Measurements from ENCODE around the gene MCTP2. TPM values are rescaled to one million over a fixed set of nuclear protein-coding genes. Genes with fewer than 3 reads are reported as not detected.
A peak's percentile ranks its signal among the peaks of the same experiment; 100 is the strongest.

Gene MCTP2
- total RNA-seq, 1 donor from 2014 or later = 14.1 TPM

DNA sequence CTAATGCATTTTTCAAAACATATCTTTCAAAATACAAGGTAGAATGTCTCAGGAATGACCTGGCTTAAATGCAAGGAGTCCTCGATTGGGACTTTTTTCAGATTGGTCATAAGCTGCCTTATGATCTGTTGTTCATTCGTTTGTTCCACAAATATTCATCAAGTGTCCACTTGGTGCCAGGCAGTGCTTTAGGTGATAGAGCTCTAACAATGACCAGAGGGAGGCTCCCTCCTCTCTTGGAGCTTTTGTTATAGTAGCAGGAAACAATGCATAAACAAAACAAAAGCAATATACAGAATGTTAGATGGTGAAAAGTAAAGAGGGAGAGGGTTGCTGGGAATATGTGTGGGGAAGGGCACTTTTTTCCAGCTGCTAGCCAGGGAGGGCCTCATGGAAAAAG, 156.1 kb downstream of the MCTP2 start:
- peak; percentile 24 to 53 for DNase-seq (ENCODE audit: low read depth in 2 of 2)

DNA sequence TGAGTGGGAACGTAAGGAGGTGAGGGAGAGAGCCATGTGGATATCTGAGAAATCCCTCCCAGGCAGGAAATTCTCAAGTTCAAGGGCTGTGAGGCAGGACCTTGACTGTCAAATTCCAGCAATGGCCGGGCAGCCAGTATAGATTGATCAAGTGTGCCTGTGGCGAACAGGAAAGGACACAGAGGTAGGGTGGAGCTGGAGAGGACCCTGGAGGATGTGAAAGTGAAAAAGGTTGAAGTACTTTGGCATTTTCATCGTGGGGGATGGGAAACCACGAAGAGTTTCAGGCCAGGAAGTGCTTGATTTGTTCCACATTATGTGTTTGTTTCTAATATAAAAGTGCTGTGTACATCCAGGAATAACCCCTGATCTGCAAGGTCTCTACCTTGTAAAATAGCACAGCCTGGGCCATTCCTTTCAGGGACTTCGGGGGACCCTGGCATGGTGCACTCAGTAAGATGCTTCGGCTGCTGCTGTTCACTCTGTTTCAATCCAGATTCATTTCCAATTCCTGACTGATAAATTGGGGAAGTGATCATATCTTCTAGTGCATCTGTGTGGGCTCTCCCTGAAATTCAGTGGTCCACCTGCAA, 156.6 kb downstream of the MCTP2 start:
- DNase-seq (ENCODE audit: low read depth in 2 of 2) = peak in 1 of 2 donors; percentile 39

DNA sequence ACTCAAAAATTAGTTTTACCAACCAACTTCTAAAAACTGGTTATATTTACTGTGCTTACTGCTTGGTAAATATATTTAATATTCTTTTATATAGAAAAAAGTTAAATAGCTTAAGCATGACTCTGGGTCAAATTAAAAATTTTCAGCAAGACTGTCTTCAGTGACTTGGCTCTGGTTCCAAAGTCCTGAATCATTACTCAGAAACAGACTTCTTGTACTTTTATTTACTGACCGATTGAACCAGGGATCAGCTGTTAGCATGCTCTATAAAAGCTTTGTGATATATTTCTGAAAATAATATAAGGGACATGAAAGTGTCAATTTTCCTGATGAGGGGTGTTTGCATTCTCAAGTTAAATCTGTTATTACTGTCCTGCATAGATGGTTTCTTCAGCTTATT, 164.3 kb downstream of the MCTP2 start:
- DNase-seq (ENCODE audit: low read depth in 2 of 2) = peak in 1 of 2 donors; percentile 17

DNA sequence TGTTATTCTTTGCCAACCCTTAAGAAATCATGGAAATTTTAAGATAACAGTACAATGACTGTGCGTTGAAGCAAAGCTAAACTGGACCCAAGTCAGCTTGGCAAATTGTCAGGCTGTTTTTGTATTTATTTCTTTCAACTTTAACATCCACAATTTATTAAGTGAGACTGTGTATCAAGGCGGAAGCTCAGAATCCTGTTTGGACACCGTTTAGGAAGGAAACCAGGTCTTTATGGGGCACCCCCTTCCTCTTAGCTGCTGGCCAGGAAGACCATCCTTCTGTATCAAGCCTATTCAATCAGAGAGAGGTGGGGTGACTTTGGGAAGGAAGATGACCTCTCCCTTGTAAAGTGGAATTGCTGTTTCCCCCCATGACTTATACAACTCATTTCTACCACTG, 166.0 kb downstream of the MCTP2 start:
- DNase-seq (ENCODE audit: low read depth in 2 of 2) = peak; percentile 35 to 79

DNA sequence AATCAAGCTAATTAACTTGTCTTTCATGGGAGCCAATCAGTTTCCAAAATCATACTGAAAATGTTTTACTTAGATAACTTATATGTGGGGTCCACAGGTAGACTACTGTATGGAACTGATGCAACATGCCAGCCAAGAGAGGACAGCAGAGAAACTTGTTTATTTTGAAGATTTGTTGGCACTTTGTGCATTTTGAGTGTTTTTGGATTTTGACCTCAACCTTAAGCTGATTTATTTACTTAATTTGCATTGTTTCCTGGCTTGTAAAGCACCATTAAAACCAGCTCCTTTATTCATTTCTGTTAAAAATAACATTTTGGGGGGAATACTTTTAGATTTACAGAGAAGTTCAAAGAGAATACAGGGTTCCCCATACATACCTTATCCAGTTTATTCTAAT, 166.6 kb downstream of the MCTP2 start:
- DNase-seq (ENCODE audit: low read depth in 2 of 2) = no peak

DNA sequence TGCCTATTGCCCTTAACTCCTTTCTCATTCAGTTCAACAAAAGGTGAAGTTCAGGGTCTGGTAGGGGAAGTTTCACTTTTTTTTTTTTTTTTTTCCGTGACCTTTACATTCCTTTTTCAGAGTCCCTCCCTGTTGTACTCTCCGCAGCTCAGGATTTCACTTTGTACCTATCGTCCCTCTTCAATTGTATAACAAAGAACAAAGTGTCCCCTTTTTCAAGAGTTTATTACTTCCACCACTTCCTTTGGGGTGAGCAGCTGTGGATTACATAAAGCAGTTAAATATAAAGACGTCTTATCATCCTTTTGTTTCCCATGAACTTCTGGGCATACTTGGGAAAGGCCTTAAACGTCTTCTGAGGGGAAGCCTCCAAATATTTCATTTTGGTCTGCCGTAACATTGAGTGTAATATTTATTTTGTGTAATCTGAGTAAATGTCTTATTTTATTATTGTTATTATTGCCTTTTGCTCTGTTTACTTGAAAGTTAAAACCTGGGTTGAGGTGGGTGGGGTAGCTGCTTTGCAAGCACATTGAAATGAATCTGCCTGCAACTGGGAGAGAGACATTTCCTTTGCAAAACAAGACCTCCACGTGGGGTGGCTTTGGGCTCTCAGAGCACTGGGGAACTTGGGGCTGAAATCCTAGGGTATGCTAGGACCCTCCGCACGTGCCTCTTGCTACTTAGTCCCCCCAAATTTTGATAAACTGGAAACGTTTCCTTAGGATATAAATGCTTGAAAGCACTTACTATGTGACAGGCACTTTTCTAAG, 169.4 kb downstream of the MCTP2 start:
- peak; percentile 36 to 54 for DNase-seq (ENCODE audit: low read depth in 2 of 2)

DNA sequence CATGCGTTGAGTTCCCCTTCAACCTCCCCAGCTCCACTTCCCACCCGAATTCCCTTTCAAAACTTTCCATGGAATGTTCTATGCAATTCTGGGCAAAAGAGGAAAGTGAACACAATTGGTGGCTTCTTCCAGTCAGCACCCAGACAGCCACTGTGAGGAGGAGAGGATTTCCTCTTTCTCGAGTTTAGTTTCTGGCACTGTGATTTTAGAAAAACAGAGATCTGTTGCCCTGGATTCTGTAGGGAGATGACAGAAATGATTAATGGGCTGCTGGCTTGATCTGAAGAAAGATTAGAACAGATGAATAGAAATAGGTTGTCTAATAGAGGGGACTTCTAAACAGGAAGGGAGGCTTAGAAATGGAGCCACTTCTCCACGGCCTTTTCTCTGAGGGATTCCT, 172.0 kb downstream of the MCTP2 start:
- DNase-seq (ENCODE audit: low read depth in 2 of 2) = peak; percentile 78 to 91

DNA sequence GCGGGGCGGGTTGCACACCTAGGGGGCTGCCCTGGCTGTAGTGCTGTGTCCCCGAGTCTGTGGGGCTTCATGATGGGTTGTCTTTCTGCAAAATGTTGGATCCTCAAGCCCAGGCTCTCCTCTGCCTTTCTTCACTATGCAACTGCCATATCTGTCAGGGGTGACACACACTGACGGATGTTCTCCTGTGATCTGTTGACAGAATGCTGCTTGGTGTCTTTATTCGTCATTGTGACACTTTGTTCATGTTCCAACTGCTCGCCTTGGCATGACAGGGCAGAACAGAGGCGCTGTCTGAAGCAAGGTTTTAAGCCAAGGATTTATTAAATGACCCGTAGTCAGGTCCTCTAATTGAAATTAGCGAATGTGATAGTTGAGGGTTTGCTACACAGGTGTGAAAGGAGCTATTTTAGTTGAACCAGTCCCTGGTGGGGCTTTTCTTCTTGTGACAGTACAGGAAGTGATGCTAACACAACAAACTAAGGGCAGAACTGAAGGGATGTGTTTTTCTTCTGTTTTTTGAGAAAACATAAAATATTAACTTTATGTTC, 173.4 kb downstream of the MCTP2 start:
- DNase-seq (ENCODE audit: low read depth in 2 of 2) = no peak

DNA sequence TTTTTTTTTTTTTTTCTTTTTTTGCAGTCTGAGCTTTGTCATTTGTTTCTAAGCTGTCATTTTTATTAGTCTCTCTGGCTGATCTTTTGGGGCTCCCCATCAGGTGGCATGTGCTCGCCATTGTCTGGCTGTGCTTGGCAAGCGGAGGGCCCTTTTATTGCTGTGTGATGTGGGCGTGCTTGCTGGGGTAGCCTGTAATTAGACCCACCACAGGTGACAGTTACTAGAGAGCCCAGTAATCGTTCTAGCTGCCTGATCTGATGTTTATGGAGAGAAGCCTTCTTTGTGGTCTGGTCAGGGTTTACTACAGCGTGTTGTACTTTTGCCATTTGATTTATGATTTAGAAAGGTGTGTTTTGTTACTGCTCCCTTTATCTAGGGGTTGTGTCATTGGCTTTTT, 179.9 kb downstream of the MCTP2 start:
- DNase-seq (ENCODE audit: low read depth in 2 of 2) = no peak

DNA sequence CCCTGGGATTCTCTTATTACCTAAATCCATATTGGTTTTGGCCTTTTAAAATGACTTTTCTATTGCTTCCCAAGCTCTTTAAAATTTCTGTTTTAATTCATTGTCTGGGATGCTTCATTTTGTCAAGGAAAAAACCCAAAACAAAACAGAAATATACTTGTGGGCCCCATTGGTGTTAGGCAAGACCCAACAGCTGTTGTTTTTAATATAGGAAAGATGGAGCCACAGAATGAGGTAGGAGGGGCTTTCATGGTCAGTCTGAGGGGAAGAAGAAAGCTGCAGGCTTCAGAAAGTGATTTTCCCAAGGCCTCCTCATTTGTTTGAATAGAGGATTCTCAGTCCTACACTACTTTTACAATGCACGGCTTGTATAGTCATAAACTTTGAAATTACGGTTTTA, 180.5 kb downstream of the MCTP2 start:
- DNase-seq (ENCODE audit: low read depth in 2 of 2) = no peak

DNA sequence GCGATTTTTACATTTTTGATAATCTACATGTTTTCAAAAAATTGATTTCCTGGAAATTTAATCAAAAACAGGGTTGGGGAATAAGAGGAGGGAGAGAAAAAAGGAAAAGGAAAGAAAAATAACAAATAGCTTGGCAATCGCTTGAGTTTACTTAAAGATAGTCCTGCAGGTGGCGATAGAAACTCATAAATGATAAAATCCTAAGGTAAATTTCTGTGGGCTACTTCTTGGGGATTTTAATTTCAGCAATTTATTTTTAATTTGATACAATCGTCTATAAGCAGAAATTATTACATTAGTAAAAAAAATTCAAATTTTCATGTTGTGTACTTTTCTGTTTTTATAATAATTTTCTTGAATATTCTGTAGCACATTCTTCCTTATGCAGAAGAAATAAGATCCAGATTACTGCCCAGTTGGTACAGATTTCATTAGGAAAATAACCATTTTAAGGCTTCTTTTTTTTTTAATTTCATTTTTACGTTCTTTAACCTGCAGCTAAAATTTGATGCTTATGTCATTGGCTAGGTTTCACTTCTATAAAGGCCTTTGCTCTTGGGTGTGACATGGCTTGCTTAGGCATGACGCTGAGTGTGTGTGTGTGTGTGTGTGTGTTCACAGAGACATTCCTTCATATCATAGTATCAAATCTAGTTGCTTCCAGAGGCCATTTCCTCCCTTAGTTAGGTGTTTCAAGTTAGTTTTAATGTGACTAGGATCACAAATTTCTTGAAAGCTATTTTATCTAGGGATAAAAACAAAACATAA, 181.8 kb downstream of the MCTP2 start:
- peak; percentile 57 to 72 for DNase-seq (ENCODE audit: low read depth in 2 of 2)

DNA sequence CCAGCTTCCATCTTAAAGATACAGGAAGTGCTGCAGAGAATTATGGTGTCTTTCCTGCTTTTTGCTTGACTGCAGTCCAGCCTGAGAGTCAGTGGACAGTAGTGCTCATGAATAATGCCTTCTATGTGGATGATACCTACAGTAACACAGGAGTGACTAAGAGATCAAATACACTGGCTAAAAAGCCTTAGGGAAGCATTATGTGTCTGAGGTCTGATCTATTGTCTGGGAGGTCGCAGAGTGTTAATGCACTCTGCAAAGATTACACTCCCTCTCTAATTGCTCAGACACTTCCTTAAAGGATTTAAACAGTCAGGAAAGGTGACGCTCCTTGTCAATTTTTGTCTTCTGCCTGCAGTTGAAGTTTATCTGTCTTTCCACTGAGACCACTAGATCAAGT, 183.6 kb downstream of the MCTP2 start:
- DNase-seq (ENCODE audit: low read depth in 2 of 2) = no peak

DNA sequence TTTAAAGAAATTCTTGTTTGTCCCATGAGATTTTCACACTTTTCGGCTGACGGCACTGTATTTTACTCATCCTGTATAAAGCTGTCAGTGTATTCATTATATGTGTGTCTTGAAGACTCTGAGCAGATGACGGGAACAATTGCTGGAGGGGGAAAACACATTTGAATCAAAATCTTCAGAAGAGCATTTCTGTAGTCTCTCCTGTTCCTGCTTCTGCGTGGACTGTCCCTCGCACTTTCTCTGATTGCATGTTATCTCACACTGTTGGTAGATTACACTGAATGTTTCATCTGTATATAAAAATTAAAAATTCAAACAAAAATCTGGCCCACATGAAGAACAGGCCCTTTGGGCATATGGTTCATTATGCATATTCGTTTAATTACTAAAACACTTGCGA, 184.9 kb downstream of the MCTP2 start:
- DNase-seq (ENCODE audit: low read depth in 2 of 2) = no peak

DNA sequence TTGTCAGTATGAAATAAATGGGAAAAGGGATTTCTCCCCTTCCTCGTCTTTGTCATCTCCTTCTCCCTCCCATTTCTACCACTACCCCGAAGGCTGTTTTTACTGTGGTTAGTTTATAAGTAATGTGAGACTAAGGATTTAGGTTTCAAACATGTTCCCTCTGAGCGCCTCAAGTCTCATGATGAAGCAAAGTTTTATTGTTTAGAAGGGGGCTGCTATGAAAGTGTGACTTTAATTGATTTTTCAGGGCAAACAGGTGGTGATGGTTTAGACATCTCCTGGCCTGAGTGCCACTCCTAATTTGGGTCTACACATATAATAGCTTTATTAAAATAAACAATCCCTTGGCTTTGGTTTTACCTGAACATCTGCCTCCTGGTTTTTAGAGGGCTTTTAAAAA, 185.5 kb downstream of the MCTP2 start:
- no peak for DNase-seq (ENCODE audit: low read depth in 2 of 2)

DNA sequence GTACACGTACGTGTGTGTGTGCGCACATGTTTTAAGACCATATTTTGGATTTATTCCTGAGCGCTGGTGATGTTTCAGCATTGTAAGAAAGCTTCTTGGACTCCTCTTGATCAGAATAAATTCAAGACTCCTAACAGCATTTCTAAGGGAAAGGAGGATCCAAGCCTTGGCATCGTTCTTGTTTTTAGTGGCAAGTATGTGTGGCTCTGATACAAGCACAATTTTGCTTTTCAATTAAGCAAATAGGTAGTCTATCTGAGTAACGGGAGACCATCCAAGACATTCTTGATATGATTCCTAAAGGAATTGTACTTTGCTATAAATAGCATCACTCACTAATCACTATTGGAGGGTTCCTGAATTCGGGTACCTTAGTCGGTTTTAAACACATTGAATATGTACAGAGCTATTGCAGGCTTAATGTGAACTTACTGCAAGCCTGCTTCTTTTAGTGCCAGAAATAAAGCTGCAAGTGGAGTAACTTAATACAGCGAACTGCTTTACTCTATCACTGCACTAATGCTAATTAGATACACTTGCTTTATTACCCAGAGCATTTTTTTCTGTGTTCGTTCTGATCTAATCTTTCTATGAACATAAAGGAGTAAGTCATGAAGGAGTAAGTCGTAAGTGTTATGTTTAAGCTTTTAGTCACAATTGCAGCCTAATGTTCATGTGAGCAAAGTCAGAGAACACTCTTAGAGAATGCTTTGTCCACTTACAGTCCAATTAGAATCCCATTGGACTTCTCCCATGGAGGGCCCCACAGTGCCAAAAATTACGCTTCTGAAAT, 186.3 kb downstream of the MCTP2 start:
- DNase-seq (ENCODE audit: low read depth in 2 of 2) = no peak

DNA sequence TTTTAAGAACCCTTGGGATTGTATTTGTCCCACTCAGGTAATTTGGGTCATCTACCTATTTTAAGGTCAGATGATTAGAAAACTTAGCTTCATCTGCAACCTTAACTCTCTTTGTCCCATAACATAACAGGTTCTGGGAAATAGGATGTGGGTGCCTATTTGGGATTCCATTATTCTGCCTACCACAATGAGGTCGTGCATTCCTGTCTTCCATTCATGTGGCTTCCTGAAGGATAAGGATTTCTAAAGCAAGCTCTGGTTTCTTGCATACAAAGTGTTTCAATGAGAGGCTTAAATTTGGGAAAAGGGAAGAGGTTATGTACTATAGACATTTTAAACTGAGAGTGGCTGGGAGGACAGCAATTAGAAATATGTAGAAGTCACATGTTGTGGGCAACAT, 190.3 kb downstream of the MCTP2 start:
- no peak for DNase-seq (ENCODE audit: low read depth in 2 of 2)

DNA sequence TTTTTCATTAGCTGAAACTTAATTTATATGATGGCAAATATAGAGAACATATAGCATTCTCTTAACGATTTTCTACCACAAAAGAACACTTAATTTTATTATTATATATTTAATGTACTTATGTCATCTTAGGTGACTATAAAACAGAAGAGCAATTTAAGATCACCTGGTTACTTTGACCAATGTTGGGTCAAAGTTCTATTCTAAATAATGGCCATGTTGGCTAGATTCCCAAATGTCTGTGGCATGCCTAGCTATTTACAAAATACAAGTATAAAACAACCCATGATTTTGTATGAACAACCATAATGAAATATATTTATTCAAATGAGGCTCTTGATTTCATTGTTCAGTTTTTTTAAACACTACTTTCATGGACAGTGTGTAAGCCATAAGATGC, 200.9 kb downstream of the MCTP2 start:
- DNase-seq (ENCODE audit: low read depth in 2 of 2) = no peak

DNA sequence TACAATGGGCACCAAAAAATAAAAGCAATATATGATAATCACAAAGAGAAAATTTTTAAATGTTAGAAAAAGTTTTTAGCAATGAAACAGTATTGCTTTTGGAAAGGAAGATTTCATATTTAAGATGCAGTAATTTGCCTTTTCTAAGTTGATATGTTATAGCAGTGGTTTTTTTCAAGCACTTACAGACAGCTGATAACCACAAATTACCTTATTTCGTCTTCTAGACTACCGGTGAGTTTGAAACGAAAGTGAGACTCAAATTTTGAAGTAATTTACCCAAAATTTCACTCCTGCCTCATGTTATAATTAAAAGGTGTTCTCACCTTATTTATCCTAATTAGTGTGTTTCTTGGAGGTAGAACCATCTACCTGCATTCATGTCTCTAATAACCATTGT, 207.8 kb downstream of the MCTP2 start:
- DNase-seq (ENCODE audit: low read depth in 2 of 2) = no peak

DNA sequence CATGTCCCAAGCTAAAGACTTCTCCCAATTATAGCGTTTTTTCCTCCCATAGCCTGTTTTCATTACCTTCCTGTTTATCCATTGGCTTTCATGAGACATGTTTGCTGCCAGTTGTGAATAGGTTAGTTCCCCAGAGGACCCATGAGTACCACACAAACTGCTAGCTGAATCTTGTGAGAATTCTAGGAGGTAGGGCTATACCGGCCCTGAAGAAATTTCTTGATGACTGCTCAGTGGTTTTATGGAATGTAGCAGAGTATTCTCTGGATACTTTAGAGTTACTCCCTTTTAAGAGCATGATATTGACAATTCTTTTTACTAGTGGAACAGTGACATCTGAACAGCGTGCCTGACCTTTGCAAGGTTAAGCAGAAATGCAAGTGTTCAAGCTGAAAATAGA, 210.4 kb downstream of the MCTP2 start:
- DNase-seq (ENCODE audit: low read depth in 2 of 2) = no peak

DNA sequence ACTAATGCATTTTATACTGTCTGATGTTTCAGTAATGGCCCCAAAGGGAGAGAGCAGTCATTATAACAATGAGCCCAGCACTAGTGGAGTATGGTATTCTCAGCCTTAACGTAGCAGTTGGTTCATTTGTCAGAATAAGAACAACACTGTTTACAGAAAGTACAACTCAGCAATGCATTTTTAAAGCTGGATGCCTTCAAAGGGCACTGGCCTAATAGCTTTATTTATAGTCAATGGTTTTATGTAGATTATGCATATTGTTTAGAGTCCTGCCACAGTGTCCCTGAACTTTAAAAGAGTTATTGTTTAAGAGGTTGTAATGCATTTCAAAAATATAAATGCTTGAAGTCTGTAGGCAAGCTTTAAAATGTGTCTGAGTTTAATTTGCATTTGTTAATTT, 211.1 kb downstream of the MCTP2 start:
- no peak for DNase-seq (ENCODE audit: low read depth in 2 of 2)

DNA sequence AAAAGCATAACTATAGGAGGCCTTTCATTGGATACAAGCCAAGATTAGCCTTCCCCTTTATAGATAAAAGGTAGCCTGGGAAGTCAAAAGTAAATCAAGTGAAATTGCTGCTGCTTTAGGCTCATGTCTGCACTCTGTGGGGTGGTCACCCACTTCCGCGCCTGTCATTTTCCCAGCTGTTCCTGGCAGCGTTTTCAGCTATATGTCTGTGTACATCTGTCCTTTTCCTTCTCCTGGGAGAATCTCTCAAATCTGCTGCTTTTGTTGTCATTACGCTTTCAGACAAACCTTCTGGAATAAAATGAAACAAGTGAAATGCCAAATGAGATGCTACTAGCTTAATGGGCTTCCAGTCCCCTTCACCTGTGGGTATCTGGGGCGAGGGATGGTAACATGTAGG, 211.8 kb downstream of the MCTP2 start:
- DNase-seq (ENCODE audit: low read depth in 2 of 2) = no peak

All from lung microvascular endothelial cell (primary cell).